ENCODE measurements around the gene TENM4.

DNA sequence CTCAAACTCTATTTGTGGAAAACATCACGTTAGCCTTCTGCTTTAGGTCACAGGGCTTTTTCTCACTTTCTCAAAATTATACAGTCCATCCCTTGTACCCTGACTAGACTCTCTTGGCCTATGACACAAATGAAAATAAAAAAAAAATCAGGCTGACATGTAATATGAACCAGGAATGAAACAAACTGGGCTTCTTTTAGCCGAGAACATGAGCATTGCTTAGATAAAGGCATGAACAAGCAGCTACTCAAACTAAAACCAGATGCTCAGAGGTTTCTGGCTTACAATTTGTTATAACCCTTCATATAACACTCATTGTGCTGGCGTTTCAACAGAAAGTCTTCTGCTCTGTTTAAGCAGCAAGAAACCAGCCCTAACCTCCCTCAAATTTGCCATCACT, 600.6 kb downstream of the TENM4 start:
- TF ChIP-seq SNRNP70 (IDR thresholded peaks at IDR 0.05; ENCODE audit: low read depth, low read length), result no peak
- TF ChIP-seq RXRA (CRISPR knock-in tag; IDR thresholded peaks at IDR 0.05), result no peak
- no peak for TF ChIP-seq SUZ12 (IDR thresholded peaks at IDR 0.05; ENCODE audit: low read depth, low read length)
- no peak for TF ChIP-seq ZFP1 (CRISPR knock-in tag; IDR thresholded peaks at IDR 0.05)
- TF ChIP-seq JARID2 (CRISPR knock-in tag; IDR thresholded peaks at IDR 0.05; ENCODE audit: insufficient replicate concordance), result no peak
- TF ChIP-seq ZNF10 (CRISPR knock-in tag; IDR thresholded peaks at IDR 0.05; ENCODE audit: borderline replicate concordance, low read depth), result no peak
- TF ChIP-seq ZSCAN29 (CRISPR knock-in tag; conservative IDR thresholded peaks at IDR 0.05), result no peak

All from HepG2 (cell line).